ENCODE measurements around the gene RNASE3. TPM values are rescaled to one million over a fixed set of nuclear protein-coding genes. Genes with fewer than 3 reads are reported as not detected.

The RNASE3 gene
- total RNA-seq, 1 experiment from 2014 or later = not detected

Other genes starting within 250 kb of the RNASE3 start
- not detected in 2 replicates for gene OR6S1, start 249.7 kb upstream of the RNASE3 start, total RNA-seq (2014; rRNA removed; shearing (Covaris generic))
- 0.63 and 4.6 TPM in 2 replicates for gene RNASE4, start 206.8 kb upstream of the RNASE3 start, total RNA-seq (2014; rRNA removed; shearing (Covaris generic))
- gene ANG, start 202.6 kb upstream of the RNASE3 start, total RNA-seq (2014; rRNA removed; shearing (Covaris generic)) = 2.7 and 4.4 TPM in 2 replicates
- not detected in 2 replicates for gene EDDM3A, start 145.5 kb upstream of the RNASE3 start, total RNA-seq (2014; rRNA removed; shearing (Covaris generic))
- gene EDDM3B, start 123.0 kb upstream of the RNASE3 start, total RNA-seq (2014; rRNA removed; shearing (Covaris generic)) = not detected in 2 replicates
- not detected in 2 replicates for gene RNASE6, start 110.1 kb upstream of the RNASE3 start, total RNA-seq (2014; rRNA removed; shearing (Covaris generic))
- not detected in 2 replicates for gene RNASE1, start 88.5 kb upstream of the RNASE3 start, total RNA-seq (2014; rRNA removed; shearing (Covaris generic))
- not detected in 2 replicates for gene RNASE2, start 64.1 kb downstream of the RNASE3 start, total RNA-seq (2014; rRNA removed; shearing (Covaris generic))
- 37.8 and 73.1 TPM in 2 replicates for gene METTL17, start 98.6 kb downstream of the RNASE3 start, total RNA-seq (2014; rRNA removed; shearing (Covaris generic))
- not detected in 2 replicates for gene SLC39A2, start 107.9 kb downstream of the RNASE3 start, total RNA-seq (2014; rRNA removed; shearing (Covaris generic))
- 0.08 TPM in 1 of 2 replicates, not detected in the other for gene NDRG2, start 133.7 kb downstream of the RNASE3 start, total RNA-seq (2014; rRNA removed; shearing (Covaris generic))
- gene TPPP2, start 138.8 kb downstream of the RNASE3 start, total RNA-seq (2014; rRNA removed; shearing (Covaris generic)) = not detected in 2 replicates
- not detected in 2 replicates for gene RNASE13, start 143.4 kb downstream of the RNASE3 start, total RNA-seq (2014; rRNA removed; shearing (Covaris generic))
- gene RNASE7, start 151.0 kb downstream of the RNASE3 start, total RNA-seq (2014; rRNA removed; shearing (Covaris generic)) = not detected in 2 replicates
- not detected in 2 replicates for gene RNASE8, start 166.4 kb downstream of the RNASE3 start, total RNA-seq (2014; rRNA removed; shearing (Covaris generic))
- gene ARHGEF40, start 178.9 kb downstream of the RNASE3 start, total RNA-seq (2014; rRNA removed; shearing (Covaris generic)) = 38.7 and 42.2 TPM in 2 replicates
- gene ZNF219, start 207.3 kb downstream of the RNASE3 start, total RNA-seq (2014; rRNA removed; shearing (Covaris generic)) = 3.2 and 16.8 TPM in 2 replicates
- gene TMEM253, start 209.7 kb downstream of the RNASE3 start, total RNA-seq (2014; rRNA removed; shearing (Covaris generic)) = not detected in 2 replicates